ENCODE data around the gene PGM5.

PGM5 gene

GRCh38 chr9:68540712-68541535, 184.5 kb downstream of the PGM5 start, which contains the start of gene TMEM252:
Gene TMEM252, minus strand, starts transcription at chr9:68540883. Its CDS starts 69 bp downstream, at chr9:68540814.
- no peak for DNase-seq (ENCODE audit: low read depth)
- no peak within 1 kb of the TSS for H3K4me3 ChIP-seq (ENCODE audit: low read length)
- no peak for TF ChIP-seq CTCF (conservative IDR thresholded peaks at IDR 0.05; ENCODE audit: low read length)

- no peak for DNase-seq (ENCODE audit: low read depth)
- no peak overlapping the region for H3K4me3 ChIP-seq (ENCODE audit: low read length)
- no peak for TF ChIP-seq CTCF (conservative IDR thresholded peaks at IDR 0.05; ENCODE audit: low read length)
Observed at GRCh38 chr9:68541568-68541967, 185.2 kb downstream of the PGM5 start.

GRCh38 chr9:68545033-68545705, 188.8 kb downstream of the PGM5 start:
- no peak for DNase-seq (ENCODE audit: low read depth)
- H3K4me3 ChIP-seq (ENCODE audit: low read length), result no peak overlapping the region
- no peak for TF ChIP-seq CTCF (conservative IDR thresholded peaks at IDR 0.05; ENCODE audit: low read length)

GRCh38 chr9:68546596-68547390, 190.4 kb downstream of the PGM5 start:
- no peak for TF ChIP-seq CTCF (conservative IDR thresholded peaks at IDR 0.05; ENCODE audit: low read length)
- no peak for DNase-seq (ENCODE audit: low read depth)
- H3K4me3 ChIP-seq (ENCODE audit: low read length), result no peak overlapping the region

GRCh38 chr9:68547417-68547816, 191.0 kb downstream of the PGM5 start:
- no peak for DNase-seq (ENCODE audit: low read depth)
- no peak for TF ChIP-seq CTCF (conservative IDR thresholded peaks at IDR 0.05; ENCODE audit: low read length)
- H3K4me3 ChIP-seq (ENCODE audit: low read length), result no peak overlapping the region

- no peak overlapping the region for H3K4me3 ChIP-seq (ENCODE audit: low read length)
- no peak for TF ChIP-seq CTCF (conservative IDR thresholded peaks at IDR 0.05; ENCODE audit: low read length)
- DNase-seq (ENCODE audit: low read depth), result no peak
Observed at GRCh38 chr9:68548241-68548640, 191.8 kb downstream of the PGM5 start.
